Renal cortex interstitium (tissue), 15 donors: Measurements from ENCODE around the gene TERB1. TPM values are rescaled to one million over a fixed set of nuclear protein-coding genes. Genes with fewer than 3 reads are reported as not detected.

Experiments
- DNase-seq, 11 donors: peaks; one replicate each; pipeline ENCODE4 v3.0.0-alpha.2; 2013; ENCODE audit warnings: low read depth in 9 of 11, low spot score in 4 of 11; ENCODE audit errors: extremely low read depth in 1 of 11
- long read RNA-seq, 16 experiments: transcript quantifications; one replicate each; lab custom pipeline, GENCODE V29; 2026
- polyA plus RNA-seq, 3 donors: library from polyadenylated mRNA; unstranded; fragments of 120-200 nt; gene quantifications; one replicate each; pipeline ENCODE4 v1.2.1, GENCODE V29; 2013; ENCODE audit not compliant: insufficient read length in 3 of 3

The TERB1 gene
- under 1 TPM in 1 of 3 donors, not detected in 2; 0.20 TPM for polyA plus RNA-seq
- long read RNA-seq, donor 1 = 0 reads
- long read RNA-seq, donor 2 = 0 reads
- long read RNA-seq, donor 3 = 0 reads
- long read RNA-seq, donor 4 = 0 reads
- long read RNA-seq, donor 5 = 0 reads
- long read RNA-seq, donor 6 = 0 reads
- long read RNA-seq, donor 7 = 0 reads
- long read RNA-seq, donor 8 = 0 reads
- long read RNA-seq, donor 9 = 0 reads
- long read RNA-seq, donor 10 = 0 reads
- long read RNA-seq, donor 11 = 0 reads
- long read RNA-seq, donor 12 = 0 reads
- long read RNA-seq, donor 13 = 0 reads
- long read RNA-seq, donor 14 = 0 reads
- long read RNA-seq, donor 15 = 0 reads
- long read RNA-seq, donor 16 = 0 reads

- no peak for DNase-seq
Observed at GRCh38 chr16:66801320-66802105, at the start of gene TERB1. TERB1 (minus strand) TSS chr16:66801584; CDS start chr16:66796798, 4,786 bp downstream.

- DNase-seq = no peak
Observed at GRCh38 chr16:66850115-66850815, 48.9 kb upstream of the TERB1 start.

- no peak for DNase-seq
Observed at GRCh38 chr16:66849549-66849948, 48.2 kb upstream of the TERB1 start.

- DNase-seq = no peak
Observed at GRCh38 chr16:66849021-66849420, 47.6 kb upstream of the TERB1 start.

GRCh38 chr16:66848172-66848571 lies 46.8 kb upstream of the TERB1 start:
- no peak for DNase-seq

- no peak for DNase-seq
Observed at GRCh38 chr16:66847533-66848067, 46.2 kb upstream of the TERB1 start.

GRCh38 chr16:66846831-66847230 lies 45.4 kb upstream of the TERB1 start:
- no peak for DNase-seq

- DNase-seq = no peak
Observed at GRCh38 chr16:66846266-66846665, 44.9 kb upstream of the TERB1 start.

- DNase-seq = no peak
Observed at GRCh38 chr16:66845791-66846221, 44.4 kb upstream of the TERB1 start.

GRCh38 chr16:66845080-66845410 lies 43.7 kb upstream of the TERB1 start:
- no peak for DNase-seq

GRCh38 chr16:66844342-66845079 lies 43.1 kb upstream of the TERB1 start, which contains the start of gene CA7:
CA7 (plus strand) TSS chr16:66844414; CDS start chr16:66844488, 74 bp downstream.
- no peak for DNase-seq

- no peak for DNase-seq
Observed at GRCh38 chr16:66844009-66844341, 42.6 kb upstream of the TERB1 start.

- DNase-seq = no peak
Observed at GRCh38 chr16:66843191-66843590, 41.8 kb upstream of the TERB1 start.

- no peak for DNase-seq
Observed at GRCh38 chr16:66842765-66843164, 41.4 kb upstream of the TERB1 start.

GRCh38 chr16:66841366-66841765 lies 40.0 kb upstream of the TERB1 start:
- no peak for DNase-seq

- DNase-seq = no peak
Observed at GRCh38 chr16:66840883-66841282, 39.5 kb upstream of the TERB1 start.

GRCh38 chr16:66834746-66835145 lies 33.4 kb upstream of the TERB1 start:
- DNase-seq = no peak

- no peak for DNase-seq
Observed at GRCh38 chr16:66832661-66833305, 31.4 kb upstream of the TERB1 start.

- DNase-seq = no peak
Observed at GRCh38 chr16:66832190-66832589, 30.8 kb upstream of the TERB1 start.
